GM23248 (cell line): ENCODE results near the gene TMEM14A. TPM values are rescaled to one million over a fixed set of nuclear protein-coding genes. Genes with fewer than 3 reads are reported as not detected.

Experiments used
- DNase-seq: peaks from one replicate; pipeline ENCODE4 v3.0.0-alpha.2; 2015
- H2AFZ ChIP-seq: fragments of 200-600 bp; sonication (generic); 2 replicates; pipeline ENCODE4 v1.6.1; 2016; ENCODE audit warnings: antibody characterized with exemption
- H3F3A ChIP-seq: fragments of 200-600 bp; sonication (generic); 2 replicates; pipeline ENCODE4 v1.6.1; 2016; ENCODE audit warnings: mild to moderate bottlenecking, antibody characterized with exemption, mixed run types; ENCODE audit not compliant: insufficient read depth
- H3K27ac ChIP-seq: fragments of 200-600 bp; sonication (generic); 2 replicates; pipeline ENCODE4 v1.5.1; 2016; ENCODE audit warnings: mild to moderate bottlenecking
- H3K27me3 ChIP-seq: fragments of 200-600 bp; sonication (generic); replicated peaks from 2 replicates; pipeline ENCODE4 v1.6.1; 2016; ENCODE audit warnings: mild to moderate bottlenecking; ENCODE audit not compliant: insufficient read depth
- H3K36me3 ChIP-seq: fragments of 200-600 bp; sonication (generic); 2 replicates; pipeline ENCODE4 v1.6.1; 2016; ENCODE audit warnings: low read depth, mild to moderate bottlenecking
- H3K4me1 ChIP-seq: fragments of 200-600 bp; sonication (generic); 2 replicates; pipeline ENCODE4 v1.6.1; 2016; ENCODE audit warnings: mild to moderate bottlenecking; ENCODE audit not compliant: insufficient read depth
- H3K4me2 ChIP-seq: fragments of 200-600 bp; sonication (generic); one replicate; pipeline ENCODE4 v1.6.1; 2016; ENCODE audit warnings: mild to moderate bottlenecking; ENCODE audit not compliant: unreplicated experiment
- H3K4me3 ChIP-seq: fragments of 200-600 bp; sonication (generic); 2 replicates; pipeline ENCODE4 v1.5.1; 2016; ENCODE audit warnings: mild to moderate bottlenecking
- H3K79me2 ChIP-seq: fragments of 200-600 bp; sonication (generic); 2 replicates; pipeline ENCODE4 v1.6.1; 2016; ENCODE audit warnings: mild to moderate bottlenecking; ENCODE audit not compliant: insufficient read depth
- H3K9ac ChIP-seq: fragments of 200-600 bp; sonication (generic); 2 replicates; pipeline ENCODE4 v1.6.1; 2016; ENCODE audit warnings: mild to moderate bottlenecking
- H3K9me2 ChIP-seq: fragments of 200-600 bp; sonication (generic); 2 replicates; pipeline ENCODE4 v1.6.1; 2016; ENCODE audit warnings: mixed run types, mild to moderate bottlenecking, moderate library complexity; ENCODE audit not compliant: insufficient read depth
- H3K9me3 ChIP-seq: fragments of 200-600 bp; sonication (generic); one replicate; pipeline ENCODE4 v1.6.1; 2017; ENCODE audit warnings: low read depth
- H4K20me1 ChIP-seq: fragments of 200-600 bp; sonication (generic); 2 replicates; pipeline ENCODE4 v1.6.0; 2016; ENCODE audit not compliant: insufficient read depth
- EZH2 ChIP-seq: fragments of 200-600 bp; sonication (generic); IDR thresholded peaks from 2 replicates; pipeline ENCODE4 v1.6.1; 2018; ENCODE audit warnings: antibody characterized with exemption, mild to moderate bottlenecking; ENCODE audit not compliant: insufficient read depth, poor library complexity, severe bottlenecking
- EZH2phosphoT487 ChIP-seq: fragments of 200-600 bp; sonication (generic); IDR thresholded peaks from 2 replicates; pipeline ENCODE4 v1.6.1; 2018; ENCODE audit warnings: antibody characterized with exemption, moderate library complexity, mild to moderate bottlenecking, low read depth; ENCODE audit not compliant: insufficient read depth
- WGBS, 2 experiments: methylation state at CpG; one replicate each; pipeline ENCODE4 v1.1.6; 2015 to 2017; ENCODE audit warnings: low lambda C conversion rate in 2 of 2, low coverage in 1 of 2; ENCODE audit errors: missing lambda C conversion rate in 2 of 2; 5-methylcytosine and 5-hydroxymethylcytosine counted together
- in situ Hi-C: fragments of 300-500 bp; cut with MboI; formaldehyde crosslinking; loops from 2 replicates; pipeline ENCODE4 v1.15.0; 2020
- polyA plus RNA-seq: library from polyadenylated mRNA; unstranded; fragments of >200 nt; fragmentation: Nextera tagmentation; extraction: Ambion mirVana; gene quantifications from 2 replicates; pipeline ENCODE4 v1.2.1, GENCODE V29; 2016
- small RNA-seq: library from RNA; depleted of rRNA; stranded (forward); fragments of <200 nt; gene quantifications from one replicate; pipeline ENCODE3, GENCODE V24; 2014; ENCODE audit warnings: low read depth, low replicate concordance
- total RNA-seq: library from RNA; depleted of rRNA; stranded (reverse); fragments of >200 nt; shearing (Covaris generic); gene quantifications from 2 replicates; pipeline ENCODE4 v1.2.3, GENCODE V29; 2014; rRNA removed

Gene TMEM14A
- total and polyA plus RNA-seq, 2 experiments from 2014 or later, result 64.0 to 95.1 TPM

GRCh38 chr6:52735071-52735470 is 64.2 kb downstream of the TMEM14A start:
- Histone ChIP-seq H3K9me3 (no peaks in the 10 kb centered on the region), H3K9ac (no peak overlapping the region), H3K4me3 (no peak overlapping the region), H3K27me3 (no peaks in the 10 kb centered on the region), H2AFZ (no peak overlapping the region), H3K4me2 (no peak overlapping the region), H3K36me3 (no peaks in the 10 kb centered on the region), H3K27ac (no peak overlapping the region), H3K4me1 (no peaks in the 10 kb centered on the region), H3K9me2 (no peaks in the 10 kb centered on the region), H3F3A (no peaks in the 10 kb centered on the region), H4K20me1 (no peaks in the 10 kb centered on the region), H3K79me2 (no peaks in the 10 kb centered on the region)
- no peak for DNase-seq
- no peak for TF ChIP-seq EZH2
- TF ChIP-seq EZH2phosphoT487, result no peak
- WGBS, 2 experiments, result 85 to 92% methylated on average over 6 of the region's 6 CpGs
- in situ Hi-C loops, result no loop called here

GRCh38 chr6:52736145-52736544 is 65.2 kb downstream of the TMEM14A start:
- H3F3A ChIP-seq, result no peaks in the 10 kb centered on the region
- no peak overlapping the region for H3K27ac ChIP-seq
- no peak for DNase-seq
- no peak overlapping the region for H3K9ac ChIP-seq
- no peaks in the 10 kb centered on the region for H3K27me3 ChIP-seq
- no peak overlapping the region for H2AFZ ChIP-seq
- H3K4me1 ChIP-seq, result no peaks in the 10 kb centered on the region
- H3K9me2 ChIP-seq, result no peaks in the 10 kb centered on the region
- no peaks in the 10 kb centered on the region for H3K79me2 ChIP-seq
- no peak overlapping the region for H3K4me3 ChIP-seq
- in situ Hi-C loops, result no loop called here
- WGBS, 2 experiments, result 31 to 53% methylated on average over 1 of the region's 1 CpG
- TF ChIP-seq EZH2, result no peak
- TF ChIP-seq EZH2phosphoT487, result no peak
- no peaks in the 10 kb centered on the region for H3K36me3 ChIP-seq
- H3K4me2 ChIP-seq, result no peak overlapping the region
- no peaks in the 10 kb centered on the region for H4K20me1 ChIP-seq
- no peaks in the 10 kb centered on the region for H3K9me3 ChIP-seq

Small RNA genes within 50 kb of the gene (small RNA-seq; reads per million reads assigned to genes)
- not detected for gene AL109918.2

Other genes starting within 250 kb of the TMEM14A start
- 174 and 182 TPM in 2 replicates for gene TRAM2, start 94.1 kb upstream of the TMEM14A start, total RNA-seq
- gene TRAM2, start 94.1 kb upstream of the TMEM14A start, polyA plus RNA-seq, result 141 and 145 TPM in 2 replicates
- gene GSTA2, start 92.4 kb downstream of the TMEM14A start, total RNA-seq, result 0.11 TPM in 1 of 2 replicates, not detected in the other
- gene GSTA2, start 92.4 kb downstream of the TMEM14A start, polyA plus RNA-seq, result 0.51 TPM in 1 of 2 replicates, not detected in the other
- 0.11 TPM in 1 of 2 replicates, not detected in the other for gene GSTA1, start 132.7 kb downstream of the TMEM14A start, total RNA-seq
- 0.45 and 1.1 TPM in 2 replicates for gene GSTA1, start 132.7 kb downstream of the TMEM14A start, polyA plus RNA-seq
- not detected in 2 replicates for gene GSTA5, start 169.7 kb downstream of the TMEM14A start, total RNA-seq
- not detected in 2 replicates for gene GSTA5, start 169.7 kb downstream of the TMEM14A start, polyA plus RNA-seq
- gene GSTA3, start 238.6 kb downstream of the TMEM14A start, total RNA-seq, result not detected in 2 replicates
- not detected in 2 replicates for gene GSTA3, start 238.6 kb downstream of the TMEM14A start, polyA plus RNA-seq